BE2C (cell line): ENCODE data around the gene PARP14.

ENCODE experiments used
- DNase-seq: peaks from one replicate; pipeline ENCODE4 v3.0.0-alpha.2; 2020
- H3K27me3 ChIP-seq: fragments of 250-450 bp; sonication (Bioruptor Pico); 2 replicates; pipeline ENCODE4 v1.5.1; 2020; ENCODE audit warnings: mild to moderate bottlenecking
- H3K36me3 ChIP-seq: fragments of 250-450 bp; sonication (Bioruptor Pico); 2 replicates; pipeline ENCODE4 v1.5.1; 2020; ENCODE audit warnings: mild to moderate bottlenecking
- H3K4me1 ChIP-seq: fragments of 250-450 bp; sonication (Bioruptor Pico); 2 replicates; pipeline ENCODE4 v1.5.1; 2020
- H3K4me3 ChIP-seq: 2 replicates; pipeline ENCODE4 v1.5.1; 2011; ENCODE audit warnings: low read depth, low read length
- H3K9me3 ChIP-seq: fragments of 250-450 bp; sonication (Bioruptor Pico); 2 replicates; pipeline ENCODE4 v1.5.1; 2020
- CTCF ChIP-seq: IDR thresholded peaks from 2 replicates; pipeline ENCODE4 v1.5.1; 2012; ENCODE audit warnings: mild to moderate bottlenecking, low read depth, low read length

Gene PARP14

GRCh38 chr3:122665226-122665786 lies 15.3 kb upstream of the PARP14 start:
- H3K27me3 ChIP-seq, result no peaks in the 10 kb centered on the region; the same call in 1 of the 2 replicates
- H3K9me3 ChIP-seq, result no peaks in the 10 kb centered on the region
- H3K4me3 ChIP-seq, result no peak overlapping the region
- H3K4me1 ChIP-seq, result peaks cover 10% of the 10 kb centered on the region
- H3K36me3 ChIP-seq, result no peaks in the 10 kb centered on the region
- peak; percentile 38; the same call in 1 of the 2 replicates for TF ChIP-seq CTCF
- no peak for DNase-seq

GRCh38 chr3:122665881-122666280 lies 14.8 kb upstream of the PARP14 start:
- TF ChIP-seq CTCF, result no peak
- H3K4me1 ChIP-seq, result peaks cover 10% of the 10 kb centered on the region
- no peak for DNase-seq

GRCh38 chr3:122668930-122669730 lies 11.5 kb upstream of the PARP14 start:
- no peaks in the 10 kb centered on the region for H3K36me3 ChIP-seq
- no peak for TF ChIP-seq CTCF
- H3K4me3 ChIP-seq, result no peak overlapping the region
- H3K4me1 ChIP-seq, result peaks cover 10% of the 10 kb centered on the region
- H3K27me3 ChIP-seq, result no peaks in the 10 kb centered on the region; the same call in 1 of the 2 replicates
- no peak for DNase-seq
- H3K9me3 ChIP-seq, result no peaks in the 10 kb centered on the region

More at GRCh38 chr3:122665881-122666280, 14.8 kb upstream of the PARP14 start:
- H3K4me3 ChIP-seq, result no peak overlapping the region
- no peaks in the 10 kb centered on the region; the same call in 1 of the 2 replicates for H3K27me3 ChIP-seq
- H3K36me3 ChIP-seq, result no peaks in the 10 kb centered on the region
- H3K9me3 ChIP-seq, result no peaks in the 10 kb centered on the region

GRCh38 chr3:122671553-122671952 lies 9.1 kb upstream of the PARP14 start:
- Histone ChIP-seq H3K36me3 (no peaks in the 10 kb centered on the region), H3K4me1 (no peaks in the 10 kb centered on the region), H3K4me3 (no peak overlapping the region), H3K27me3 (no peaks in the 10 kb centered on the region), H3K9me3 (no peaks in the 10 kb centered on the region)
- TF ChIP-seq CTCF, result no peak
- DNase-seq, result no peak

GRCh38 chr3:122674339-122674738 lies 6.3 kb upstream of the PARP14 start:
- DNase-seq, result no peak
- TF ChIP-seq CTCF, result no peak
- no peak overlapping the region for H3K4me3 ChIP-seq

GRCh38 chr3:122676759-122677158 lies 3.9 kb upstream of the PARP14 start:
- H3K36me3 ChIP-seq, result no peaks in the 10 kb centered on the region
- 0 out of 2 replicates have a peak, but pooled peaks cover 2% of the 10 kb centered on the region for H3K4me1 ChIP-seq
- H3K9me3 ChIP-seq, result no peaks in the 10 kb centered on the region
- no peak for TF ChIP-seq CTCF
- no peak for DNase-seq
- no peaks in the 10 kb centered on the region for H3K27me3 ChIP-seq
- H3K4me3 ChIP-seq, result no peak overlapping the region

More at GRCh38 chr3:122674339-122674738, 6.3 kb upstream of the PARP14 start:
- no peaks in the 10 kb centered on the region for H3K27me3 ChIP-seq
- H3K4me1 ChIP-seq, result 0 out of 2 replicates have a peak, but pooled peaks cover 2% of the 10 kb centered on the region
- H3K9me3 ChIP-seq, result no peaks in the 10 kb centered on the region
- no peaks in the 10 kb centered on the region for H3K36me3 ChIP-seq
